ENCODE data around the gene SHD. TPM values are rescaled to one million over a fixed set of nuclear protein-coding genes. Genes with fewer than 3 reads are reported as not detected.

SHD gene
- total and polyA plus RNA-seq, 9 of the 15 experiments (the other 6 are each of a cell fraction or from before 2014, with no cell fraction given), result 0.05 to 0.62 (median 0.15) TPM; not detected in 5

DNA sequence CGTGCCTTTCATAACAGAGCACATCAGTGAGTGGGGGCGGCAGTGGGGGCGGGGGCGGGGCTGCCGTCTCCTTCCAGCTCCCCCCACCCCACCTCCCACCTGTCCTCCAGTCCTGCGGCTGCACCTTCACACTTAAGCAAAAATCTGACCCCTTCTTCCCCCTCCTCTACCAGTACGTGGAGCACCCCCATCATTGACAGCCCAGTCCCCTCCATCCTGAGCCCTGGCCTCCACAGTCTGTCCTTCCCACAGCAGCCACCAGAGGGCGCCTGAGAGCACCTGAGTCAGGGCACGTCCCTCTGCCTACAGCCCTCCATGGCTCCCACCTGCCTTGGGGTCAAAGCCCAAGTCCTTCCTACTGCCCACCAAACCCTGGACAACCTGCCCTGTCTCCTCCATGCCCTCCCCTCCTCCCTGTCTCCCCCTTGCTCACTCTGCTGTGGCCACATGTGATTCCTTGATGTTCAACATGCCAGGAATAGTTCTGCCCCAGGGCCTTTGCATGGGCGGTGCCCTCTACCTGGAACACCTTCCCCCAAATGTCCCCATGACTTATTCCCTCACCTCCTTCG is 45.7 kb upstream of the SHD start (continued):
- TF ChIP-seq, protein P1, sequence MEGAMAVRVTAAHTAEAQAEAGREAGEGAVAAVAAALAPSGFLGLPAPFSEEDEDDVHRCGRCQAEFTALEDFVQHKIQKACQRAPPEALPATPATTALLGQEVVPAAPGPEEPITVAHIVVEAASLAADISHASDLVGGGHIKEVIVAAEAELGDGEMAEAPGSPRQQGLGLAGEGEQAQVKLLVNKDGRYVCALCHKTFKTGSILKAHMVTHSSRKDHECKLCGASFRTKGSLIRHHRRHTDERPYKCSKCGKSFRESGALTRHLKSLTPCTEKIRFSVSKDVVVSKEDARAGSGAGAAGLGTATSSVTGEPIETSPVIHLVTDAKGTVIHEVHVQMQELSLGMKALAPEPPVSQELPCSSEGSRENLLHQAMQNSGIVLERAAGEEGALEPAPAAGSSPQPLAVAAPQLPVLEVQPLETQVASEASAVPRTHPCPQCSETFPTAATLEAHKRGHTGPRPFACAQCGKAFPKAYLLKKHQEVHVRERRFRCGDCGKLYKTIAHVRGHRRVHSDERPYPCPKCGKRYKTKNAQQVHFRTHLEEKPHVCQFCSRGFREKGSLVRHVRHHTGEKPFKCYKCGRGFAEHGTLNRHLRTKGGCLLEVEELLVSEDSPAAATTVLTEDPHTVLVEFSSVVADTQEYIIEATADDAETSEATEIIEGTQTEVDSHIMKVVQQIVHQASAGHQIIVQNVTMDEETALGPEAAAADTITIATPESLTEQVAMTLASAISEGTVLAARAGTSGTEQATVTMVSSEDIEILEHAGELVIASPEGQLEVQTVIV (CRISPR knock-in tag; IDR thresholded peaks at IDR 0.05; ENCODE audit: borderline replicate concordance), result no peak
- TF ChIP-seq, protein P2, sequence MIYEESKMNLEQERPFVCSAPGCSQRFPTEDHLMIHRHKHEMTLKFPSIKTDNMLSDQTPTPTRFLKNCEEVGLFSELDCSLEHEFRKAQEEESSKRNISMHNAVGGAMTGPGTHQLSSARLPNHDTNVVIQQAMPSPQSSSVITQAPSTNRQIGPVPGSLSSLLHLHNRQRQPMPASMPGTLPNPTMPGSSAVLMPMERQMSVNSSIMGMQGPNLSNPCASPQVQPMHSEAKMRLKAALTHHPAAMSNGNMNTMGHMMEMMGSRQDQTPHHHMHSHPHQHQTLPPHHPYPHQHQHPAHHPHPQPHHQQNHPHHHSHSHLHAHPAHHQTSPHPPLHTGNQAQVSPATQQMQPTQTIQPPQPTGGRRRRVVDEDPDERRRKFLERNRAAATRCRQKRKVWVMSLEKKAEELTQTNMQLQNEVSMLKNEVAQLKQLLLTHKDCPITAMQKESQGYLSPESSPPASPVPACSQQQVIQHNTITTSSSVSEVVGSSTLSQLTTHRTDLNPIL (CRISPR knock-in tag; IDR thresholded peaks at IDR 0.05), result no peak
- TF ChIP-seq ZNF124 (CRISPR knock-in tag; IDR thresholded peaks at IDR 0.05) (no peak), HNRNPLL (IDR thresholded peaks at IDR 0.05; ENCODE audit: low read depth, low read length, poor library complexity, severe bottlenecking) (no peak), KAT8 (IDR thresholded peaks at IDR 0.05; ENCODE audit: low read depth) (no peak), PTBP1 (IDR thresholded peaks at IDR 0.05; ENCODE audit: low read depth, low read length) (peak; percentile 99), DPF2 (IDR thresholded peaks at IDR 0.05) (peak; percentile 48; the same call in 1 of the 2 replicates), ZNF24 (IDR thresholded peaks at IDR 0.05) (peak; percentile 97), ZNF143 (CRISPR knock-in tag; IDR thresholded peaks at IDR 0.05) (no peak), PURB (CRISPR knock-in tag; IDR thresholded peaks at IDR 0.05; ENCODE audit: low read depth) (no peak), CXXC5 (CRISPR knock-in tag; IDR thresholded peaks at IDR 0.05) (0 out of 2 replicates have a peak, but pooled peaks have one; percentile 29), CBX1 (IDR thresholded peaks at IDR 0.05; ENCODE audit: low read depth) (peak; percentile 99), CHCHD3 (CRISPR knock-in tag; IDR thresholded peaks at IDR 0.05) (no peak), NFIX (CRISPR knock-in tag; IDR thresholded peaks at IDR 0.05; ENCODE audit: low read depth) (no peak), KLF13 (tag; IDR thresholded peaks at IDR 0.05; ENCODE audit: borderline replicate concordance, low read depth) (no peak), TAF15 (IDR thresholded peaks at IDR 0.05; ENCODE audit: low read depth, low read length) (no peak)
- TF ChIP-seq, protein P3, sequence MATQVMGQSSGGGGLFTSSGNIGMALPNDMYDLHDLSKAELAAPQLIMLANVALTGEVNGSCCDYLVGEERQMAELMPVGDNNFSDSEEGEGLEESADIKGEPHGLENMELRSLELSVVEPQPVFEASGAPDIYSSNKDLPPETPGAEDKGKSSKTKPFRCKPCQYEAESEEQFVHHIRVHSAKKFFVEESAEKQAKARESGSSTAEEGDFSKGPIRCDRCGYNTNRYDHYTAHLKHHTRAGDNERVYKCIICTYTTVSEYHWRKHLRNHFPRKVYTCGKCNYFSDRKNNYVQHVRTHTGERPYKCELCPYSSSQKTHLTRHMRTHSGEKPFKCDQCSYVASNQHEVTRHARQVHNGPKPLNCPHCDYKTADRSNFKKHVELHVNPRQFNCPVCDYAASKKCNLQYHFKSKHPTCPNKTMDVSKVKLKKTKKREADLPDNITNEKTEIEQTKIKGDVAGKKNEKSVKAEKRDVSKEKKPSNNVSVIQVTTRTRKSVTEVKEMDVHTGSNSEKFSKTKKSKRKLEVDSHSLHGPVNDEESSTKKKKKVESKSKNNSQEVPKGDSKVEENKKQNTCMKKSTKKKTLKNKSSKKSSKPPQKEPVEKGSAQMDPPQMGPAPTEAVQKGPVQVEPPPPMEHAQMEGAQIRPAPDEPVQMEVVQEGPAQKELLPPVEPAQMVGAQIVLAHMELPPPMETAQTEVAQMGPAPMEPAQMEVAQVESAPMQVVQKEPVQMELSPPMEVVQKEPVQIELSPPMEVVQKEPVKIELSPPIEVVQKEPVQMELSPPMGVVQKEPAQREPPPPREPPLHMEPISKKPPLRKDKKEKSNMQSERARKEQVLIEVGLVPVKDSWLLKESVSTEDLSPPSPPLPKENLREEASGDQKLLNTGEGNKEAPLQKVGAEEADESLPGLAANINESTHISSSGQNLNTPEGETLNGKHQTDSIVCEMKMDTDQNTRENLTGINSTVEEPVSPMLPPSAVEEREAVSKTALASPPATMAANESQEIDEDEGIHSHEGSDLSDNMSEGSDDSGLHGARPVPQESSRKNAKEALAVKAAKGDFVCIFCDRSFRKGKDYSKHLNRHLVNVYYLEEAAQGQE (IDR thresholded peaks at IDR 0.05; ENCODE audit: borderline replicate concordance), result peak; percentile 33; the same call in 1 of the 2 replicates
- TF ChIP-seq, protein P3 (CRISPR knock-in tag; IDR thresholded peaks at IDR 0.05; ENCODE audit: low read depth), result no peak
